GM19193 (cell line): ENCODE measurements around the gene IL22RA1.

Experiments
- POLR2A ChIP-seq: IDR thresholded peaks from 4 replicates; pipeline ENCODE4 v1.6.1; 2011; ENCODE audit not compliant: insufficient read depth, insufficient read length; ENCODE audit errors: extremely low read depth

Gene IL22RA1

DNA sequence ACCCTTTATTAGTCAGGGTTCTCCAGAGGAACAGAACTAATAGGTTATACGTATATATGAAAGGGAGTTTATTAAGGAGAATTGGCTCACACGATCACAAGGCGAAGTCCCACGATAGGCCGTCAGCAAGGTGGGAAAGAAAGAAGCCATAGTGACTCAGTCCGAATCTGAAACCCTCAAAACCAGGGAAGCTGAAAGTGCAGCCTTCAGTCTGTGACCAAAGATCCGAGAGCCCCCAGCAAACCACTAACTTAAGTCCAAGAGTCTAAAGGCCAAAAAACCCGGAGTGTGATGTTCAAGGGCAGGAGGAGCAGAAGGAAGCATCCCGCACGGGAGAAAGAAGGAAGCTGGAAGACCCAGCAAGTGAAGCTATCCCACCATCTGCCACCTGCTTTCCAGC lies 34.2 kb upstream of the IL22RA1 start:
- no peak for TF ChIP-seq POLR2A

DNA sequence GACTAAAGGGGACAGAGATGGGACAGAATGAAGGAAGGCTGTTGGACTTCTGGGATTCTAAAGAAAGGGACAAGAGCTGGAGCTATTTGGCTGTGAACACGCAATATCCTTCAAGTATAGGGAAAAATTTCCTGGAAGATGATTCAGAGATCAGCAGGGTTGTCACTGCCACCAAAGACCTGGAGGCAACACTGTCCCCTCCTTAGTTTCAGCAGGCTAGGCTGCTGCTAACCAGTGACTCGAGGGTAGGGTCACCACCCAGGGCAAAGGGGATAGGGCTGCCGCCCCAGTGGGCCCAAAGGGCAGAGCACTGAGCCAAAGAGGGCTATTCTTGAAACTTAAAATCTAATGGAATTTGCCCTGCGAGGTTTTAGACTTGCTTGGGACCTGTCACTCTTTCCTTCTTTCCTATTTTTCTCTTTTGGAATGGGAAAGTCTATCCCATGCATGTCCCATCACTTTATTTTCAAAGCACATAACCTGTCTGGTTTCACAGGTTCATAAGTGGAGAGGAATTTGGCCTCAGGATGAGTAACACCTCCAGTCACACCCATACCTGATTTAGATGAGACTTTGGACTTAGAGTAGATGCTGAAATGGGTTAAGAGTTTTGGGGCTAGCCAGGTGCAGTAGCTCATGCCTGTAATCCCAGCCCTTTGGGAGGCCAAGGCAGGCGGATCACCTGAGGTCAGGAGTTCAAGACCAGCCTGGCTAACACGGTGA lies 32.3 kb upstream of the IL22RA1 start:
- no peak for TF ChIP-seq POLR2A

- no peak for TF ChIP-seq POLR2A
Measured at GRCh38 chr1:24173638-24174575, 31.0 kb upstream of the IL22RA1 start.

- TF ChIP-seq POLR2A: no peak
Measured at GRCh38 chr1:24172598-24172997, 29.7 kb upstream of the IL22RA1 start.

GRCh38 chr1:24169286-24169685 lies 26.3 kb upstream of the IL22RA1 start:
- TF ChIP-seq POLR2A: no peak

- TF ChIP-seq POLR2A: no peak
Measured at GRCh38 chr1:24168245-24168644, 25.3 kb upstream of the IL22RA1 start.

DNA sequence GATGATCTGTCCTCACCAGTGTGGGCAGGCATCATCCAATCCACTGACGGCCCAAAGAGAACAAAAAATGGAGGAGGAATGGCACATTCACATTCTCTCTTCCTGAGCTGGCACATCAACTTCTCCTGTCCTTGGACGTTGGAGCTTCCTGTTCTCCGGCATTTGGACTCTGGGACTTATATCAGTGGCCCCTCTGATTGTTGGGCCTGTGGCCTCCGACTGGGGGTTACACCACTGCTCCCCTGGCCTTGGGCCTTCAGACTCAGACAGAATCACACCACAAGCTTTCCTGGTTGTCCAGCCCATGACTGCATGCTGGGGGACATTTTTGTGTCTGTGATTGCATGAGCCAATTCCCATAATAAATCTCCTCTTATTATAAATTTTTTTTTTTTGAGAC lies 24.1 kb upstream of the IL22RA1 start:
- no peak for TF ChIP-seq POLR2A

DNA sequence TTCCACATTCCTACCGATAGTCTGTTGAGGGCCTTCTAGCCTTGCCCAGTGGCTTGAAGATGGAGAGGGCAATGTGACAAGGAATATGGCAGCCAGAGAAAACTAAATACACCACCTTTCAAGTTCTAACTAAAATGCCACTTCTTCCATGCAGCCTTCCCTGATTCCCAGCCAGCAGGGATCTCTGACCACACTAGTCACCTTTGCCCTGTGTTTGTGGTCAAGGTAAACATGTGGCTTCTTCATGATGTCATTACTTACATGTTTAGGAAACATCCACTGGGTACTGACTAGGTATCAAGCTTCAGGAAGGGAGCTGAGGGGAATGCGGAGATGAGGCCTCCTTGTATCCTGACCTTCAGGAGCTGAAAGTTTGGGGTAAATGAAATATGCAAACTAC lies 22.6 kb upstream of the IL22RA1 start:
- no peak for TF ChIP-seq POLR2A

DNA sequence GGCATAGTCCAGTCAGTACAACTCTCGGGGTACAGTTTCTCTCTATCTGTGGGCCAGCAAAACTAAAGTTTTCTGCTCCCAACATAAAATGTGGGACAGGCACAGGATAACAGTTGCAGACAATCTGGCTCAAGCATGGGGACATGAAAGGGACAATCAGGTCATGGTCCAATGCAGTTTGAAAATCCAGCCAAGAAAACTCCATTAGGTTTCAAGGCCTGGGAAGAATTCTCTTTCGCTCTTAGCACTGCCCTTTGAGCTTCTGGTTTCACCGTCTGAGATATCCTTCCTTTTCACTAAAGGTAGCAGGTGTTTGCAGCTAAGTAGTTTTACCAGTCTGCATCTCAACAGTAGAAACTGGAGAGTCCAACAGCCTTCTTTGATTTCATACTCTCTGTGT lies 21.1 kb upstream of the IL22RA1 start:
- TF ChIP-seq POLR2A: no peak

- no peak for TF ChIP-seq POLR2A
Measured at GRCh38 chr1:24162201-24162600, 19.3 kb upstream of the IL22RA1 start.

DNA sequence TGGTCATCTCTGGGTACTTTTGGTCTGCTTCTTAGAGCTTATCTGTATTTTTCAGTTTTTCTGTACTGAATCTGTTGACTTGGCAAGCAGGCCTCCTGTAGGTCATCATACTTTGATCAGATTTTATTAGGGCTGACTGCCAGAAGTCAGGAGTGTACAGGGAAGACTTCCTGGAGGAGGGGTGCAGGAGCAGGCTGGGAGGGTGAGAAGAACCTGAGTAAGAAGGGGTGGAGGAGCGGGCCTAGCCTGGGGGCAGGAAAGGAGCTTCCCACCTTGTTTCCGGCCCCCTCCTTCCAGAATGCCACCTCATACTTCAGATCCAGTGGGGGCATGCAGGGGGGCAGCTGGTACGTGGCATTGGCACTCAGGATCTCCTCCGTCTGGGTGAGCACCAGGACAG lies 18.3 kb upstream of the IL22RA1 start:
- TF ChIP-seq POLR2A: no peak

- TF ChIP-seq POLR2A: no peak
Measured at GRCh38 chr1:24159366-24159765, 16.4 kb upstream of the IL22RA1 start.

DNA sequence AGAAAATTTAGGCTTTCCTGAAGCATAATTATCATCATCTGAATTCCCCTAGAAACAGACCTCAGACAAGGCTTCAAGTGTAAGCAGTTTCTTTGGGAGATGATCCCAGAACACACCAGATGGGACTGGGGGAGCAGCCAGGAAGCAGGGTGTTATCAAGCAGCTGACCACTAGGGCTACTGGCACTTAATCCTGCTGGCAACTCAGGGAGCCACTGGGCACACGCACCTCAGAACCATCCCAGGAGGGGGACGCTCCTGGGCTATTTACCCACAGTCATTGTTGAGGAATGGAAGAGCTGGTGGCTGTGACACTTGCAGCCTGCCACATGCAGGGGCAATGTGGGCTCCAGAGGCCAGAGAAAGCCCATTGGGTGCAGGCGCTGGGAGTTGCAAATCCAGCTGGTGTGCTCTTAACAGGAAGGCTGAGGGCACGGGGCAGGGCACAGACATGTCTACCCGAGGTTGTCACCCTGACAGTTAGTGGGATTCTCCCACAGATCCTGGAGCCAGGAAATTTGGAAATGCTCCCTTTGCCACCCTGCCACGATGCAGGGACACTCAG lies 15.1 kb upstream of the IL22RA1 start:
- TF ChIP-seq POLR2A: no peak

- TF ChIP-seq POLR2A: no peak
Measured at GRCh38 chr1:24156542-24157260, 13.8 kb upstream of the IL22RA1 start.
